AG08396 (cell line): ENCODE measurements around the gene TK1.

Experiments
- DNase-seq: peaks from one replicate; pipeline ENCODE4 v3.0.0; 2012; ENCODE audit warnings: low spot score, mixed read lengths

The TK1 gene

GRCh38 chr17:78219396-78220150 is 32.7 kb upstream of the TK1 start:
- no peak for DNase-seq

- DNase-seq, result no peak
Observed at GRCh38 chr17:78214706-78215061, 27.8 kb upstream of the TK1 start.

GRCh38 chr17:78214016-78214705 is 27.3 kb upstream of the TK1 start, which contains the start of gene BIRC5:
Gene BIRC5 (plus strand): TSS chr17:78214253. CDS start chr17:78214317, 64 bp downstream.
- DNase-seq, result peak; percentile 99

- no peak for DNase-seq
Observed at GRCh38 chr17:78211032-78211431, 24.2 kb upstream of the TK1 start.

GRCh38 chr17:78210111-78210510 is 23.3 kb upstream of the TK1 start:
- no peak for DNase-seq

GRCh38 chr17:78208486-78208885 is 21.6 kb upstream of the TK1 start:
- DNase-seq, result no peak

- DNase-seq, result no peak
Observed at GRCh38 chr17:78206298-78206697, 19.4 kb upstream of the TK1 start.

GRCh38 chr17:78205124-78205775 is 18.4 kb upstream of the TK1 start:
- no peak for DNase-seq

GRCh38 chr17:78204387-78205123 is 17.7 kb upstream of the TK1 start:
- no peak for DNase-seq

GRCh38 chr17:78202666-78203065 is 15.8 kb upstream of the TK1 start:
- no peak for DNase-seq

GRCh38 chr17:78200451-78200850 is 13.6 kb upstream of the TK1 start:
- no peak for DNase-seq

- no peak for DNase-seq
Observed at GRCh38 chr17:78197147-78197832, 10.4 kb upstream of the TK1 start.

GRCh38 chr17:78196716-78197115 is 9.9 kb upstream of the TK1 start:
- no peak for DNase-seq

GRCh38 chr17:78185981-78186691 is 716 bp downstream of the TK1 start:
- DNase-seq, result no peak

- no peak for DNase-seq
Observed at GRCh38 chr17:78184868-78185267, 2.0 kb downstream of the TK1 start.

GRCh38 chr17:78184351-78184750 is 2.5 kb downstream of the TK1 start:
- no peak for DNase-seq

- DNase-seq, result no peak
Observed at GRCh38 chr17:78183916-78184315, 2.9 kb downstream of the TK1 start.

- DNase-seq, result no peak
Observed at GRCh38 chr17:78182504-78182903, 4.3 kb downstream of the TK1 start.

- no peak for DNase-seq
Observed at GRCh38 chr17:78180508-78180907, 6.3 kb downstream of the TK1 start.

GRCh38 chr17:78180083-78180482 is 6.8 kb downstream of the TK1 start:
- no peak for DNase-seq

- DNase-seq, result peak; percentile 76
Observed at GRCh38 chr17:78179372-78179771, 7.5 kb downstream of the TK1 start.
